C4-2B (cell line): Measurements from ENCODE around the gene ZNF780A.

Experiments
- CTCF ChIP-seq: fragments of 450-650 bp; conservative IDR thresholded peaks from 2 replicates; pipeline ENCODE4 v1.5.1; 2017; ENCODE audit warnings: mild to moderate bottlenecking
- ZFX ChIP-seq: fragments of 450-650 bp; IDR thresholded peaks from 2 replicates; pipeline ENCODE4 v1.6.1; 2017

- TF ChIP-seq CTCF (no peak), ZFX (no peak)
Observed at GRCh38 chr19:40055049-40055448, 35.7 kb downstream of the ZNF780A start.
